RPMI8226 (cell line): ENCODE data around the gene GNG7.
"Not testable (repeated sequence)": the region's sequence is repeated elsewhere in the genome, so short reads cannot be mapped to it uniquely, and the experiment has no call there.

Experiments used
- DNase-seq: peaks from one replicate; pipeline ENCODE4 v3.0.0-alpha.2; 2015

The GNG7 gene

GRCh38 chr19:2711172-2711874 lies 8.8 kb upstream of the GNG7 start:
- no peak for DNase-seq

DNA sequence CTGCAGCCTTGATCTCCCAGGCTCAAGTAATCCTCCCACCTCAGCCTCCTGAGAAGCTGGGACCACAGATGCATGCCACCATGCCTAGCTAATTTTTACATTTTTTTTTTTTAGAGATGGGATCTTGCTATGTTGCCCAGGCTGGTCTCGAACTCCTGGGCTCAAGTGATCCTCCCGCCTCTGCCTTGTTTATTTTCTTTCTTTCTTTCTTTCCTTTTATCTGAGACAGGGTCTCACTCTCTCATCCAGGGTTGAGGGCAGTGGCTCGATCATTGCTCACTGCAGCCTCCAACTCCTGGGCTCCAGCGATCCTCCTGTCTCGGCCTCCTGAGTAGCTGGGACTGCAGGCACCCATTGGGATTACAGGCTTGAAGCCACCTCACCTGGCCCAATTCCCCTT lies 3.8 kb upstream of the GNG7 start:
- DNase-seq: no peak

DNA sequence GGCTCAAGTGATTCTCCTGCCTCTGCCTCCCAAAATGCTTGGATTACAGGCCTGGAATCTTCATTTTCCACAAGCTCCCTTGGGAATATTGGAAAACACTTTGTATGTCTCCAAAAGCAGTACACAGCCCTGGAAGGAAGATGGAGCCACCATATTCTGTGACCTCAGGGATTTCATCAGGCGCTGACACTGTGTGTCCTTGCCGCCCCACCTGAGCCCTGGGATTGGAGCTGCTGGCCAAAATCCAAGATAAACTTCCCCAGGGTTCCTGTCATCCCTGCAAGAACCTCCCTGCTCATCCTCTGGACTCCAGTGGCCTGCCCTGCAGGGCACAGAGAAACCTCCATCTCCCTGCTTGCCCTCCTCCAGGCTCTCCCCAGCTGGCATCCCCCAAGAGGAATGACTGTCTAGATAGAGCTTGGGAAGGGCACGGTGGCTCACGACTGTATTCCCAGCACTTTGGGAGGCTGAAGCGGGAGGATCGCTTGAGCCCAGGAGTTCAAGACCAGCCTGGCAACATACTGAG lies 1.3 kb upstream of the GNG7 start:
- DNase-seq: no peak

DNA sequence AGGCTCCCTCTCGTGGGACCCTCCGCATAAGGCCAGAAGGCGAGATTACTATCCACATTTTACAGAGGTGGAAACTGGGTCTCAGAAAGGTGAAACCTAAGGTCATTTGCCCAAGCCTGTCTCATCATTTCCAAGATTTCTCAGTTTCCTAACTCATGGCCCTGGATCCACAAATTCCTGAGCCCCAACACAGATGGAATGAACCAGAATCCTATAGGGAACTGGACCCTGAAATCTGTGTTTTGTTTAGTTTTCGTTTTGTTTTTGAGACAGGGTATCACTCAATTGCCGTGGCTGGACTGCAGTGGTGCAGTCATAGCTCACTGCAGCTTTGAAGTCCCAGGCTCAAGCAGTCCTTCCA lies 563 bp upstream of the GNG7 start:
- DNase-seq: no peak

- DNase-seq: no peak
Observed at GRCh38 chr19:2701361-2702169, 929 bp downstream of the GNG7 start.

- no peak for DNase-seq
Observed at GRCh38 chr19:2700660-2701360, 1.7 kb downstream of the GNG7 start.

- DNase-seq: no peak
Observed at GRCh38 chr19:2699413-2700140, 2.9 kb downstream of the GNG7 start.

- no peak for DNase-seq
Observed at GRCh38 chr19:2694196-2694595, 8.3 kb downstream of the GNG7 start.

GRCh38 chr19:2693492-2694160 lies 8.9 kb downstream of the GNG7 start:
- DNase-seq: no peak

- no peak for DNase-seq
Observed at GRCh38 chr19:2691951-2692350, 10.5 kb downstream of the GNG7 start.

GRCh38 chr19:2690856-2691255 lies 11.6 kb downstream of the GNG7 start:
- no peak for DNase-seq

DNA sequence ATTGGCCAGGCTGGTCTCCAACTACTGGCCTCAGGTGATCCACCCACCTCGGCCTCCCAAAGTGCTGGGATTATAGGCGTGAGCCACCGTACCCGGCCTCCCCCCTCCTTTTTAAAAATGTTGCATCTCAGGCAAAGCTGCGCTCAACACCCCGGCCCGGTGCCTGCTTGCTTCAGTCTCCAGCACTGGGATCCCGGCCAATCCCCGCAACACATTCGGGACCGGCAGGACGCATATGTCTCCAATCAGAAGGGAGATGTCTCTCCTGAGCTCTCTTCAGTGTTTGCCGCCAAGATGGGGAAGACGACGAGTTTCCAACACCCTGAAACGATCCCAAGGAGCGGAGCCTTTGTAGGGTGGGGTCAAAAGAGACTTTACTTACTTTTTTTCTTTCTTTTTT lies 16.1 kb downstream of the GNG7 start:
- no peak for DNase-seq

DNA sequence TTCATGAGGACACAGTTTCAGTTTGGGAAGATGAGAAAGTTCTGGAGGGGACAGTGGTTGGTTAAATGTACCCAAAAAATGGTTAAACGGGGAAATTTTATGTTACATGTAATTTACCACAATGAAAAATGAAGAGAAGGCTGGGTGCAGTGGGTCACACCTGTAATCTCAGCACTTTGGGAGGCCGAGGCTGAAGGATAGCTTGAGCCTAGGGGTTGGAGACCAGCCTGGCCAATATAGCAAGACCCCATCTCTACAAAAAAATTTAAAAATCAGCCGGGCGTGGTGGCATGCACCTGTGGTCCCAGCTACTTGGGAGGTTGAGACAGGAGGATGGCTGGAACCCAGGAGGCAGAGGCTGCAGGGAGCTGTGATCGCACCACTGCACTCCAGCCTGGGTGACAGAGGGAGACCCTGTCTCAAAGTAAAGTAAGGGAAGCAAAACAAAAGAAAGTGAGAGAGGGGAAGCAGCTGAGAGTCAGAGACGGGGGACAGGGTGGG lies 17.2 kb downstream of the GNG7 start:
- DNase-seq: no peak

GRCh38 chr19:2683430-2684003 lies 19.0 kb downstream of the GNG7 start:
- no peak for DNase-seq

GRCh38 chr19:2680808-2681207 lies 21.7 kb downstream of the GNG7 start:
- DNase-seq: no peak

DNA sequence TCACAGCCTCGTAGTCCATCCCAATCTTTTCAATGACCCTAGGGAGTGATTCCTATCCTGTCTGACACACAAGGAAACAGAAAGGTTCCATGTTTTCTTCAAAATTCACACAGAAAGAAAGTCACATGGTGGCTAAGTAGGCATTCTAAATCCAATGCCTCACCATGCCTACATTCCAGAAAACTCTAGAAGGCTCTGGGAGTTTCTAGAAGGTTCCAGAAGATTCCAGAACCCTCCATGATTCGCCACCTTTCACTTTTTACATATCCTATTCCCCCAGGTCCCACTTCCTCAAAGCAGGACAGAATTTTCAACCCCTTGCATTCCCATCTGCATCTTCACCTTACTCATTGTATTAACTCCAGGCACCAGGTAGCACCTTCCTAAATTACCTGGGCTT lies 23.1 kb downstream of the GNG7 start:
- DNase-seq: no peak

DNA sequence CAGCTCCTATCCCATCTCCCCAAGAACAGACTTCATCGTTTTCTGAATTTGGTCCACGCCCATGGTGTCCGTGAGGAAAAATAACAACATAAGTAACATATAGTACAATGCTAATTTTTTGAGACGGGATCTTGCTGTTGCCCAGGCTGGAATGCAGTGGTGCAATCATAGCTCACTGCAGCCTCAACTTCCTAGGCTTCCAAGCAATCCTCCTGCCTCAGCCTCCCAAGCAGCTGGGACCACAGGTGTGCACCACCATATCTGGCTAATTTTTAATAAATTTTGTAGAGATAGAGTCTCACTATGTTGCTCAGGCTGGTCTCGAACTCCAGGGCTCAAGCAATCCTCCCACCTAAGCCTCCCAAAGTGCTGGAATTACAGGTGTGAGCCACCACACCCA lies 23.5 kb downstream of the GNG7 start:
- not testable (repeated sequence) for DNase-seq

DNA sequence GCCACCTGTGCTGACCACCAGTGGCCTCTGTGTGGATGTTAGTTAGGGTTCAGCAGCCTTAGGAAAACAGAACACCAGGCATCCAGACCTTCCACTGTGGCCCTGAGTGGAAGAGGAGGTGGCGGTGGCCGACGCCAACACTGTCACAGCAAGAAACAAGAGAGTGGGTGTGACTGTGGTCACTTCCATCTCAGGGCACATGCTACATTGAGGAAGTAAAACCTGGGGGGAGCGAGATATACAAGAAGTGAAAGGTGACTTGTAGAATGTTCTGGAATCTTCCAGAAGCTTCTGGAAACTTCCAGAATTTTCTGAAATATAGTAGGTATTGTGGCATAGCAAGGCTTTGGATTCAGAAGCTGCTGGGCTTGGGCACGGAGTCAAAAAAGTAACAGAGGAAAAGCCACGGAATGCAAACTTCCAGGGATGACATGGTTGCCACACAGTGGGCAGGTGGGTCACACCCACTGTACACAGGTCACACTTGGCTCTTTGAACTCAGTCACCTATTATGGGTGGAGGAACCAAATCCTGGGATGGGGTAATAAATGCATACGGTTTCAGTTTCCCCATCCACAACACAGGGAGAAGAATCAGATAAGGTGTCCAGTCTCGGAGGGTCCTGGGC lies 24.3 kb downstream of the GNG7 start:
- peak; percentile 48 for DNase-seq

GRCh38 chr19:2676823-2677222 lies 25.7 kb downstream of the GNG7 start:
- no peak for DNase-seq

GRCh38 chr19:2675892-2676291 lies 26.6 kb downstream of the GNG7 start:
- no peak for DNase-seq

GRCh38 chr19:2670217-2670616 lies 32.3 kb downstream of the GNG7 start:
- DNase-seq: no peak
